Thyroid gland (tissue), 4 donors: ENCODE data around the gene MTREX. TPM values are rescaled to one million over a fixed set of nuclear protein-coding genes. Genes with fewer than 3 reads are reported as not detected.
A peak's percentile ranks its signal among the peaks of the same experiment; 100 is the strongest.

Experiments
- DNase-seq, 2 donors: peaks; one replicate each; pipeline ENCODE4 v3.0.0-alpha.2; 2019
- H3K27ac ChIP-seq, 3 donors: fragments of 200-600 bp; sonication (generic); 1 replicate in 2 of 3; 2 replicates in 1 of 3; pipeline ENCODE4 v1.5.1; 2016 to 2019; ENCODE audit warnings: mild to moderate bottlenecking in 1 of 3, moderate library complexity in 1 of 3
- H3K27me3 ChIP-seq: fragments of 200-600 bp; sonication (generic); one replicate; pipeline ENCODE4 v1.5.1; 2019
- H3K36me3 ChIP-seq, 2 donors: fragments of 200-600 bp; sonication (generic); one replicate each; pipeline ENCODE4 v1.5.1; 2016 to 2019
- H3K4me1 ChIP-seq, 2 donors: fragments of 200-600 bp; sonication (generic); one replicate each; pipeline ENCODE4 v1.5.1; 2017 to 2019
- H3K4me3 ChIP-seq, 3 donors: fragments of 200-600 bp; sonication (generic); replicated peaks in 1 of 3; 1 replicate in 2 of 3; 2 replicates in 1 of 3; pipeline ENCODE4 v1.5.1; 2016; ENCODE audit warnings: mild to moderate bottlenecking in 1 of 3
- H3K9me3 ChIP-seq: fragments of 200-600 bp; sonication (generic); one replicate; pipeline ENCODE4 v1.5.1; 2017
- CTCF ChIP-seq, 6 experiments: fragments of 200-600 bp in 3 of 6; fragments of 450-650 bp in 3 of 6; sonication (generic) in 3 of 6; IDR thresholded peaks; one replicate each; pipeline ENCODE4 v1.5.1; 2016 to 2019; ENCODE audit warnings: antibody characterized with exemption in 6 of 6, mild to moderate bottlenecking in 2 of 6, inconsistent platforms in 1 of 6, moderate library complexity in 1 of 6
- POLR2A ChIP-seq, 2 donors: fragments of 450-650 bp; IDR thresholded peaks; one replicate each; pipeline ENCODE4 v1.6.1; 2017; ENCODE audit warnings: antibody characterized with exemption in 2 of 2, mild to moderate bottlenecking in 2 of 2, moderate library complexity in 1 of 2
- WGBS, 2 donors: methylation state at CpG; one replicate each; pipeline ENCODE4 v1.1.5; 2017; 5-methylcytosine and 5-hydroxymethylcytosine counted together
- intact Hi-C: fragments of 100-400 bp; cut with DNase I; formaldehyde crosslinking; loops from one replicate; pipeline ENCODE4 v1.15.1; 2023
- total RNA-seq, 4 donors: library from RNA; depleted of rRNA; stranded (reverse); fragments of >200 nt; gene quantifications; one replicate each; pipeline ENCODE4 v1.2.3, GENCODE V29; 2016

The MTREX gene
- total RNA-seq, 4 donors from 2014 or later = 86.3 to 94.4 (median 92.6) TPM

GRCh38 chr5:55441954-55442353, 134.2 kb downstream of the MTREX start:
- H3K36me3 ChIP-seq = no peaks in the 10 kb centered on the region
- no peak for DNase-seq
- peaks cover 33 to 43% of the 10 kb centered on the region in 2 donors for H3K4me1 ChIP-seq
- intact Hi-C loops = no loop called here
- 93 to 97% methylated on average over 1 of the region's 1 CpG for WGBS, 2 donors
- H3K4me3 ChIP-seq = no peak overlapping the region
- peak overlapping the region in 2 of 3 donors; percentile 75 to 90 for H3K27ac ChIP-seq
- H3K27me3 ChIP-seq = no peaks in the 10 kb centered on the region
- TF ChIP-seq POLR2A (IDR thresholded peaks at IDR 0.05) = no peak
- no peak for TF ChIP-seq CTCF (IDR thresholded peaks at IDR 0.05)
- H3K9me3 ChIP-seq = no peaks in the 10 kb centered on the region

- no peak overlapping the region for H3K27ac ChIP-seq
- H3K36me3 ChIP-seq = no peaks in the 10 kb centered on the region
- 97 to 99% methylated on average over 3 of the region's 3 CpGs for WGBS, 2 donors
- H3K27me3 ChIP-seq = no peaks in the 10 kb centered on the region
- H3K9me3 ChIP-seq = no peaks in the 10 kb centered on the region
- TF ChIP-seq CTCF (IDR thresholded peaks at IDR 0.05) = no peak
- TF ChIP-seq POLR2A (IDR thresholded peaks at IDR 0.05) = no peak
- peaks cover 1 to 9% of the 10 kb centered on the region in 2 donors for H3K4me1 ChIP-seq
- no peak overlapping the region for H3K4me3 ChIP-seq
- no peak for DNase-seq
- intact Hi-C loops = no loop called here
Observed at GRCh38 chr5:55445791-55446190, 138.0 kb downstream of the MTREX start.

DNA sequence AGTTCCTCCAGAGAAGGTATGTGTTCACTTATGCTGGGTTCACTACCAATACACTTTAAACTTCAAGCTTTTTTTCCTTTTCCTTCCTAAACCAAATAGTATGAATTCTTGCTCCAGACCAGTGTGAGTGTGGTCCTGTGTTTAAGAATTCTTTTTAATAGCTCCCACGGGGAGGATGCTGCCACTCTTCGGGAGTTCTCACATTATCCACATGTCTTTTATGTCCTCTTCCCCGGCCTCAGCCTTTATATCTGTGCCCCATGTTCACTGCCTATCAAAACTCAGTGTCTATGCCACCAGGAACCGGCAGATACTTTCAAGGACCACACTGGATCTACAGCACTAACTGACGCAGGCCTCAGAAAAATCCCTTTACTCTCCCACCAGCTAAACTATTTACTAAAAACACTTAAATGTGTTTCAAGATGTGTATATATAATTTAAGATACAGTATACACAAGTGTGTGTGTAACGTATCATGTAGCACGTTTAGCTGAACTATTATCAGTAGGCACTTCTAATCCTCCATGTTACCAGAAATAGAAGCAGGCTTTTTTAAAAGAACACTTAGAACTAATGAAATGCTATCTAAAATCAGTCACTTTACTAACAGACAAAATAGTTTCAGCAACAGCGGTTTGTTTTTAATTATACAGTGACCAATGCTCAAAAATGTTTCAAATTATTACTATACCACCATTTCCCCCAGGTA, 139.0 kb downstream of the MTREX start:
- intact Hi-C loops = no loop called here
- WGBS, 2 donors = 75 to 78% methylated on average over 8 of the region's 8 CpGs
- Histone ChIP-seq H3K4me1 (peaks cover 0 to 5% of the 10 kb centered on the region in 2 donors), H3K9me3 (no peaks in the 10 kb centered on the region), H3K36me3 (no peaks in the 10 kb centered on the region), H3K4me3 (no peak overlapping the region), H3K27me3 (no peaks in the 10 kb centered on the region), H3K27ac (no peak overlapping the region)
- TF ChIP-seq POLR2A (IDR thresholded peaks at IDR 0.05) (no peak), CTCF (IDR thresholded peaks at IDR 0.05) (no peak)
- no peak for DNase-seq

DNA sequence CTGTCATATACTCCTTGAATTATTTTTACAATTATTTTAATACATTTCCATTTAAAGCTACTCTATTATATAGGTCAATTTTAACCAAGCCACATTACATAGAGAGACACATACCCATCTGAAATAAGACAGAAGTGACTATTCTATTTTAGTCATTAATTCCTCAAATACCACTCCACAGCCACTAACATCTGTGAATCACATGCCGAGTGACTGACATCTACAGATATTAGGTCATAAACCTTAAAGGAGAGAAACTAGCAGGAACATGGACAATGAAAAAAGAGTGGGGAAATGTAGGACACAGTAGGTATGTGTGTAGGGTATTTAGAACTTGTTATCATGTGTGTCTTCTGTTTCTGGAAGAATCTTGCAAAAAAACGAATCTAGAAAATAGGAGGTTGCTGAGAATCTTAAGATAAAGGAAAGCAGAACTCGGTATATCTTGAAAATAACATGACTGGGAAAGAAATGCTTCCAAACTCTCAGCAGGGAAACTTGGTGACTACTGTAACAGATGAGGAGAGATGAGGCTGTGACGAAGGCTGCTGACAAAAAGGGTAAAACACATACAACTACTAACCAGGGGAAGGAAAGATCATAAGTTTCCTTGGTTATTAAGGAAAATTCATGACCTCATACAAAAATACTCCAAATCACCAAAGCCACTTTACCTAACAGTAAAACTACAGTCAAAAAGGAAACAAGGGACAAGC, 142.4 kb downstream of the MTREX start:
- TF ChIP-seq POLR2A (IDR thresholded peaks at IDR 0.05) (no peak), CTCF (IDR thresholded peaks at IDR 0.05) (no peak)
- intact Hi-C loops = no loop called here
- Histone ChIP-seq H3K36me3 (no peaks in the 10 kb centered on the region), H3K27ac (no peak overlapping the region), H3K9me3 (no peaks in the 10 kb centered on the region), H3K4me3 (no peak overlapping the region), H3K4me1 (peaks cover 0 to 13% of the 10 kb centered on the region in 2 donors), H3K27me3 (no peaks in the 10 kb centered on the region)
- no peak for DNase-seq
- WGBS, 2 donors = 85 to 90% methylated on average over 4 of the region's 4 CpGs

- Histone ChIP-seq H3K27me3 (no peaks in the 10 kb centered on the region), H3K36me3 (no peaks in the 10 kb centered on the region), H3K27ac (peak overlapping the region; percentile 11 to 45 (median 18)), H3K9me3 (no peaks in the 10 kb centered on the region), H3K4me1 (peaks cover 0 to 13% of the 10 kb centered on the region in 2 donors), H3K4me3 (no peak overlapping the region)
- 79 to 81% methylated on average over 2 of the region's 2 CpGs for WGBS, 2 donors
- peak; percentile 18 to 31 for DNase-seq
- intact Hi-C loops = no loop called here
- no peak for TF ChIP-seq POLR2A (IDR thresholded peaks at IDR 0.05)
- no peak for TF ChIP-seq CTCF (IDR thresholded peaks at IDR 0.05)
Observed at GRCh38 chr5:55451976-55452375, 144.2 kb downstream of the MTREX start.
